ENCODE results near the gene FMN1.
"Not testable (repeated sequence)": the region's sequence is repeated elsewhere in the genome, so short reads cannot be mapped to it uniquely, and the experiment has no call there.

FMN1 gene

DNA sequence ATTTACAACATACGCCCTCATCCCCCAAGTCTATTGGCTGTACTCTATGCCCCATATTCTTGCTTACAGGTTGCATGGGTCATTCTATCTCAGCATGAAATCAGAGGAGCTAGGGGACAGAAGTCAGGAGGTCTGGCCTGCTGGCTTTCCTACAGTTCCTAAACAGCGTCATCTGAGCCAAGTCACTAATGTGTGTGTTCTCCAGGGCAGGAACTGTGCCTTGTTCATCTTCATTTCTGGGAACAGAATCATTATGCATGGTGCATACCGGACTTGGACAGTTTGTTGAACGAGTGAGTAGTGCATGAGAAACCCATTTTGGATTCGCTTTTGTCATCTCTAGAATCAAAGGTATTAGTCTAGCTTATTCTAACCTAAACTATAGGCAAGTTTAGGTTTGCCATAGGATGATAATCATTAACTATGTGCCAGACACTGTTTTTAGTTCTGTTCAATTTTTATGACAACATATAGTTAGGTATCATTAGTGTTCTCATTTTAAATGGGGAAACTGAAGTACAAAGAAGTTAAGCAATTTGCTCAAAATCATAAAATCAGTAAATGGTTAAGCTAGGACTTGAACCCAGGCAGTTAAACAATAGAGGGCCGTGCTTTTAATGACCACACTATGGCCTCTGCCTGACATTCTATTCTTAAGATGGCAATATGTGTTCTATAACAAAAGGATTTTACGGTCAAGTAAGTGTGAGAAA is 105.2 kb downstream of the FMN1 start:
- DNase-seq = no peak

DNA sequence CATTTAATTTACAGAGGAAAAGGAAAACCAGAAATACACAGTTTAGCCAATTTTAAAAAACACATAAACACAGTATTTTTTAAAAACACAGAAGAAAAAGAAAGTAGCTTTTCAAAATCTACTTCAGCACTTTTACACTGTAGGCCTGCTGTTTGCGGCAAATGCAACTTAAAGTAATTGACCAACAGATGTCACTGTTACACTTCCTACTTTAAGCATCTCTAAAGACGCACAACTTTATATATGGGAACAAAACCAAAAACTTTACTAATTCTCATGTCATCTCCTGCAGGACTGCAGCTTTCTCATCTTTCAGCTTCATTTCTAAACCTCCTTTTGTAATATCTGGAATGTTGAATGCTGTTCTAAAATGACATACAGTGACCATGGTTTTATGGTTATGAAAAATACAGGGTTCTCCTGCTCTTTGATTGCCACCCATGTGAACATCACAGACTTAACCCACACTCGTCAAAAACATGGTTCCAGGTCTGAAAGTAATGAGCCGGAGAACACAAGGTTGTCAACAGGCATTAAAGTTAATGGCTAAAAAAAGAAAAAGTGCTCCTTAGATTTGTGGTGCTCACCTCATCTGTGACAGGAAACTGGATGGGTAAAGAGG is 107.9 kb downstream of the FMN1 start:
- DNase-seq = peak; percentile 55

DNA sequence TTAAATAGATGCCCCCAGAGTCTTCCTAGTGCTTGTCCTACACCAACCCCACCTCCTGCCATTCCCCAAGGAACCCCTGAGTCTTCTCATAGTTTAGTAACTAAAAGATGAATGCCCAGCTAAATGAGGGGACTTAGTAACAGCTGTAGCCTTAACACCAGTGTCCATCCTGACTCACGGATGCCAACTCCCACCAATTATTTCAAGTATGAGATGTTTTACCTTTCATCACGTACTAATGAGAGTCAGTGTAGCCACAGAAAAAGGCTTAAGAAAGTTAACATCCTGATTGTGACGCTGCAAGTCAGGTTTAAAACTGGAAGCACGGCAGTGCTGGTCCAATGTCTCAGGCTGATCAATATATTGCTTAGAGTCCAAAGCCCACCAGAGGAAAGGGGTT is 109.9 kb downstream of the FMN1 start:
- no peak for DNase-seq

DNA sequence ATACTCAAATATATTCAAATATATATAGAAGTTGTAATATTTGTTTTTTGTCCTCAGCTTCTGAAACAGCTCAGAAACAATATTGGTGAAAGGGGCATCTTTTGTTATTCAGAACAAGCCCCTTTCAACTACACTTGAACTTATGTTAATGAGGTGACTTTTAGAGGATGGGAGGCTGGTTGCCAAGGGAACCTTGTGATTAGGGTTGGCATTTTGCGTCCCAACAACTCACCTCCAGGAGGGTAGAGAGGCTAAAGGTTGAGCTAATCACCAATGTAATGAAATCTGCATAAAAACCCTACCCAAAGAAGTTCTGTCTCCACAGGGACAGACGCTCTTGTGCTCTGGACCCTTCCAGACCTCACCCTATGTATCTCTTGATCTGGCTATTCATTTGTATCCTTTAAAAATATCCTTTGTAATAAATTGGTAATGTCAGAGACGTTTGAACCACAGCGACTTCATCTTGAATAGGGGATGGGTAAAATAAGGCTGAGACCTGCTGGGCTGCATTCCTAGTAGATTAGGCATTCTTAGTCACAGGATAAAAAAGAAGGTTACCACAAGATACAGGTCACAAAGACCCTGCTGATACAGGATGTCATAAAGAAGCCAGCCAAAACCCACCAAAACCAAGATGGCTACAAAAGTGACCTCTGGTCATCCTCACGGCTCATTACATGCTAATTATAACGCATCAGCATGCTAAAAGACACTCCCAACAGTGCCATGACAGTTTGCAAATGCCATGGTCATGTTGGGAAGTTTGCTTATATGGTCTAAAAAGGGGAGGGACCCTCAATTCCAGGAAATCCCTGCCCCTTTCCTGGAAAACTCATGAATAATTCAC is 111.1 kb downstream of the FMN1 start:
- no peak for DNase-seq

DNA sequence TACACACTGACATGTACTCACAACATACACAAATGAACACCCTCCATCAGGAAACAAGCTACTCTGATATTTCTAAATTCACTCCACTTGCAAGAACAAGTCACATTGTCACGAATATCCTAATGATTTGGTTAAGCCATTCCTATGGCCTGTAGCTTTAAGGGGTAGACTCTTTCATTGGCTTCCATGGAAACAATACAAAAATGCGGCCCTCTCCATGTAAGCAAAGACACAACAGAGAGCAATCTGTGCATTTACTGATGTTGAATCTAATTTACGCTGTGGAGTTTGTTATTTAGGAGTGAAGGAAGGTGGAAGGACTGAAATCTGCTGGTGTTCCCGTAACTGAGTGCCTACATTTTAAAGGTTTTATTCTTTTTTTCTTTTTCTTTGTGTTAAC is 114.5 kb downstream of the FMN1 start:
- no peak for DNase-seq

DNA sequence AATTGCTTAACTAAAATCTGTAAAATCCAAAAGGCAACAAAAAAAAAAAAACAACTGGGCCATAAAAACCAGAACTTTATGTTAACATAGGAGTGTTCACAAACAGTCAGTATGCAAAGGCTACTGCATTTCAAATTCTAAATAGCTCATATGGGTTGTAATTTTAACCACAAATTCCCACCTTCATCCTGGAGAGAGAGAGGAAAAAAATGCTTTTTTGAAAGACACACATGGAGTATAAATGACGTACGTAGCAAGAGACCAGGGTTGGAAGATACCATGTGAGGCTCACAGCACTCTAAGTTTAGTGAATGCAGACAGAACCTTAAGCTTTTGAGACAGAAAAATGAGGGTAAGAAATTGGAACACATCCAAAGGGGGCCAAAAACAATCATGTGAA is 115.9 kb downstream of the FMN1 start:
- no peak for DNase-seq

DNA sequence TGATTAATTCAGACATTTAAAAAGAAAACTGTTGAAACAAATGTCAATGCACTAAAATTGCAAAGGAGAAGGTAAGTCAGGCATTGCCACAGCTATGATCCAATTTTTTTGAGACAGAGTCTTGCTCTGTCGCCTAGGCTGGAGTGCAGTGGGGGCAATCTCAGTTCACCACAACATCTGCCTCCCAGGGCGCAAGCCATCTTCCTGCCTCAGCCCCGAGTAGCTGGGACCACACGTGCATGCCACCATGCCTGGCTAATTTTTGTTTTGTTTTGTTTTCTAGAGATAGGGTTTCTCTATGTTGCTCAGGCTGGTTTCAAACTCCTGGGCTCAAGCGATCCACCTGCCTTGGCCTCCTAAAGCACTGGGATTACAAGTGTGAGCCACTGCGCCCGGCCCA is 117.6 kb downstream of the FMN1 start:
- no peak for DNase-seq

DNA sequence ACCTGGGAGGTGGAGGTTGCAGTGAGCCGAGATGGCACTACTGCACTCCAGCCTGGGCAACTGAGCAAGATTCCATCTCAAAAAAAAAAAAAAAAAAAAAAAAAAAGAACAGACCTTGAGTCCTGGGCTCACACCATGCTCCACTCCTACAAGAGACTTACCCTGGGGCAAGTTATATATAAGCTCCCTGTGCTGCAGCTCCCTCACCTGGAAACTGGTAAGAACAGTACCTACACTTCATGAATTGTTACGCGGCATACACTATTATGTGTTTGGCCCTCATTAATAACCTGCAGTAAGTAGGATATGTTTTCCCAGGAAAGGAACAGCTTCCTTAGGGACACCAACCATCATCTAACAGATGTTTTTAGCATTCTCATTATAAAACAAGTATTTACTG is 119.6 kb downstream of the FMN1 start:
- no peak for DNase-seq

DNA sequence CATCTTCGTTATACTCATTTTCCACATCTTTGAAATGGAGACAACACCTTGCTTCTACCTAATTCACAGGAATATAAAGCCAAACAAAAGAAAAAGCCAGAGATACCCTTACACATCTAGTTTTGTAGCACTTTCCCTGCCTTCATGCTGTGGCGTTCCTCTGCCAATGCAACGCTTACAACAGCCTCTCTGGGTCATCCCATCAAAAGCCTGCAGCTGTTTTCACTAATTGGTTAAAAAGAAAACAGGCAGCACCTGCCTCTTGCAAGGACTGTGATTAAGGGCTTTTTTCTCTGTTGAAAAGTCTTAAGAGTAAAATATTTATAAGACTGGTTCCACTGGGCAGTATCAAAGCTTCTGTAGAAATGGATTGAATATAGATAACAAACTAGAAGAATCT is 120.3 kb downstream of the FMN1 start:
- no peak for DNase-seq

DNA sequence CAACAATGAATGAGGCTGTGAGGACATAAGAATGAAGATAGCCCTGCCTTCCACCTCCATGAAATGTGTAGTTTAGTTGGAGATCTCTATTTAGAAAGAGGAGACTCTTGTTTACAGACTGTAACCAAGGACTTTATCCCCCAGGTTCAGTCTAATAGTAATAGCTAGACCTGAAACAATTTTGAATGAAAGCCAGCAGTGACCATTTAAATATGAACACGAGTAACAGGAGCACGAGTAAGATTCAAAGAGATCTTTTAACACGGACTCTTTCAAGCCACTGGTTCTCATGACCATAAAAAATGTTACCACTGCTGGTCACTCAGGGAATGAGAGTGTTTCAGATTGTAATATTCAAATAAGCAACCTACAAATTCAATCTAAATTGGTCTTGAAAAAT is 123.1 kb downstream of the FMN1 start:
- DNase-seq = no peak

DNA sequence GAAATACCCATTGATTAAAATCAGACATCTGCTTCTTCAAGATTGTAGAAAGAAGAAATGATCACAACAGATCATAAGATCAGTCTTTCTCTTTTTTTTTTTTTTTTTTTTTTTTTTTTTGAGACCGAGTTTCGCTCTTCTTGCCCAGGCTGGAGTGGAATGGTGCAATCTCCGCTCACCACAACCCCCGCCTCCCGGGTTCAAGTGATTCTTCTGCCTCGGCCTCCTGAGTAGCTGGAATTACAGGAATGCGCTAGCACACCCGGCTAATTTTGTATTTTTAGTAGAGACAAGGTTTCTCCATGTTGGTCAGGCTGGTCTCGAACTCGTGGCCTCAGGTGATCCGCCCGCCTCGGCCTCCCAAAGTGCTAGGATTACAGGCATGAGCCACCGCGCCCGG is 124.6 kb downstream of the FMN1 start:
- DNase-seq = not testable (repeated sequence)

DNA sequence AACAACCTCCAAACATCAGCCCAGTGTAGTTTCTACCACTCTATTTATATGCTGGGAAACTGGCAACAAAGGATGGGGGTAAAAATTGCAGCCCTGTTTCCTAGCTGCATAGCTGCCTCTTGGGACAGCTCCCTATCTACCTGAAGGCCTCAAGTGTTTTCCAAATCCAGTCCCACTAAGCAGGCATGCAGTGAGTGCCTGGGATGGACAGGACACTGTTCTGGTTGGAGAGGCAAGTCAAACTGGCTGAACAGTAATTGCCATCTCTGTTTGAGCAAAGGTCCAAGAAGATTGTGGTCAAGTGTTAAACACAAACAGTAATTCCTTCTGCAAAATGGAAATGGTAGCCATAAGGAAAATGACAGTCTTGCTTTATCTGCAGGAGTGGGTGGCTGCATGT is 125.4 kb downstream of the FMN1 start:
- DNase-seq = no peak

DNA sequence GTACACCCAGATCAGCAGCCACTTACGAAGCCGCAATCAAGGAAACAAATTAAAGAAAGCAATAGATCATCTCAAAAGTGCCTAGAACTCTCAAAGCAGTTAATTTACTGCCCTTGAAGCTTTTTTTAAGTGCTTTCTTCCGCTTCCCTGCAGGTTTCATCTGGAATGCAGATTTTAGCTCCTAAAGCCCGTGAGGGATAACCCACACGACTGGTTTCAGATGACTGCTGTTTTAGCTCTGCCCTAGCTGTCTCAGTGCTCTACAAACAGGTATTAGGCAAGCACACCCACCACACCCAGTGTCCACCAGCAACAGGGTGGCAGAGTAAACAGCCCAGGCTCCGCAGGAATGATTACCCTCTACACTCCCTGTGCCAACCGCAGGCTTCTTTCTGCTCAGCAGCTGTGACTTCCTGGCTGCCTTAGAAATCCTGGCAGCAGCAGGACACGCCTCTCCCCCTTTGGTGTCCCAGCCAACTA is 126.0 kb downstream of the FMN1 start:
- peak; percentile 38 for DNase-seq

DNA sequence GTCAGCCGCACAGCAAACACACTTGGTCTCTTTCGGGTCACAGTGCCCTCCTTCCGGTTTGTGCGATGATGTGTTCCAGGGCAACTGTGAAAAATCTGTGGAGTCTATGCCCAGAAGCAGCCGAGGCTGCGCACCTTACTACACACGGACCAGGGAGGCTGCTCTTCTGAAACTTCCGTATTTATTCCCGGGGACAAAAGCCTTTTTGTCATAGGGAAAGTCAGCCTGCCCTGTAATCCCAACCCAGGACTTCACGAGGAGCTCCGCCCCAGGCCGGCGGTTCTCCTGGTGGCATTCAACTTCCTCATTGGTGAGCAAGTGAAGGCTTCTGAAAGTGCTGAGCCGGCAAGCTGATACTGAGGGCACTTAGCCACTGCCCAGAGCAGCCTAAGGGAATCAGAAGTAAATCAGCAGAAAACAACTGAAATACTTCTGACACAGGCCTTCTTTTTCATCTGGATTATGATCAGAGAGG is 126.5 kb downstream of the FMN1 start:
- DNase-seq = peak; percentile 79

DNA sequence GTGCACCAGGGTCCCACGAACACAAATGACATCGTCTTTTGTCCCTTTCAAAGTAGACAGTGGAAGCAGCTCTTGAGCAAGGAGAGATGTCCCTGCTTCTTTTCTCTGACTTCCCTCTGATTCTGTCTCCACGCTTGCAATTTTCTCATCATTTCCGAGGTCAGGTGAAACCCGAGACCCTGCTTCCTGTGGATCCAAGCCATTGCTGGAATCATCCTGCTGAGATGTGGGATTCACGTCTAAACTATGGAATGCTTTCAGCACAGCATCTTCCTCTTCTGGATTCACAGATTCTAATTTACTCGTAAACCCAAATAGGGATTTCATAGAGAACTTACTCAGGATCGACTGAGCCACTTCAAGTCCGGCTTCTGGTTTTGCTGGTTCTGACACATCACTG is 127.1 kb downstream of the FMN1 start:
- DNase-seq = no peak

DNA sequence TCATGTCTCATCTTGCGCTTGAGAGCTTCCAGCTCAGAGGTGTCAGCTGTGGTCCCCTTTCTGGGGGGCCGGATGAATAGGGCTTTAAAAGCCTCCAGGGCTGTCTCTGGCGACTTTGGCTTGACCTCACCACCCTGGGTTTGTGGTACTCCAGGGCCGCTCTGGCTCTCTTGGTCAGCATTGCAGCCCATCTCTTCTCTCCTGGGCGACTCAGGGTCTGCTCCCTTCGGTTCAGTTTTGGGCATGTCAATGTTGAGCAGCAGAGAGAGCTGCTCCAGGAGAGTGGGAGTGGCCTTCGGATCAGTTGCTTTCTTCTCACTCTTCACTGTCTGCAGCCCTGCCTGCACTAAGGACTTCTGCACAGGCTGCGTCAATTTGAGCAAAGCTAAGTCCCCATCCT is 127.9 kb downstream of the FMN1 start:
- no peak for DNase-seq

DNA sequence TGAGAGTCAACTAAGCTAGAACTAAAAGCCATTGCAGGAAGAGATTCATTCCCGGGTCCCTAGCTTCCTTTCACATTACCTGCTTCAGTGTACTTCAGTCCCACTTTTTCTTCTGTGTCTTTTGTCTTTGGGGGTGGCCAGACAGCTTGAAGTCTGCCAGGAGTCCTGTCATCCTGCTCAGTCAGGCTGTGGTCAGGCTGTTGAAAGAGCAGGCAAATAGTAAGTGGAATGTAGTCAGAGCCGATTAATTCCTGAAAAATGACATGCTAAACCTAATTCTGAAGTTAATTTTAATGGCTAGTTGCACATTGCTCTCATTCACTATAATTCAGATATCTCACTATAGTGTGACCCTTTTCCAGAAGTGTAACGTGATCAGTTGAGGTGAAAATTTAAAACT is 129.6 kb downstream of the FMN1 start:
- DNase-seq = no peak

DNA sequence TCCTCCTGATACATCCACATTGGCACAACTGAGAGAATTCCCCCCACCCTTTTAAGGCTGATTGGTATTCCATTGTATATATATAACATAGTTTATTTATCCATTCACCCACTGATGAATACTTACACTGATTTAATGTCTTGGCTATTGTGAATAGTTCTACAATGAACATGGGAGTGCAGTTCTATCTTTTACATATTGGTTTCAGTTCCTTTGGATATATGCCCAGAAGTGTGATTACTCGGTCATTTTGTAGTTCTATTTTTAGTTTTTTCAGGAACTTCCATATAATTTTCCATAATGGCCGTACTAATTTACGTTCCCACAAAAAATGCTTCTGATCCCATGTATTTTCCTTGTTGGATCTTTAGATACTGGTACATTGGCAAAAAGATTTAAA is 135.3 kb downstream of the FMN1 start:
- DNase-seq = no peak

DNA sequence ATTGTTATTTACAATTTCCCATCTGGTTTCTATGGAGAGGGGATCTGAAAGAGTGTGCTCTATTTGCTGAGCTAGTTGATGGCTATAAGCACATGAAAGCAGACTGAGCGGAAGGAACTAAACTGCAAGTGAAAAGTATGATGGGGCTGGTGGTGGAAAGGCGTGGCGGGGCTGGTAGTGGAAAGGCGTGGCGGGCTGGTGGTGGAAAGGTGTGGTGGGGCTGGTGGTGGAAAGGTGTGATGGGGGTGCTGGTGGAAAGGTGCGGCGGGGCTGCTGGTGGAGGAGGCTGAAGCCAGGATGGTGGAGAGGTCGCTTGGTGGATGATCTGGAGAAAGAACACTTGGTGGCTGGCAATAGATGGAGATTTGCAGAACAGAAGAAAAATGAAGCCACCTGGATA is 136.7 kb downstream of the FMN1 start:
- no peak for DNase-seq

DNA sequence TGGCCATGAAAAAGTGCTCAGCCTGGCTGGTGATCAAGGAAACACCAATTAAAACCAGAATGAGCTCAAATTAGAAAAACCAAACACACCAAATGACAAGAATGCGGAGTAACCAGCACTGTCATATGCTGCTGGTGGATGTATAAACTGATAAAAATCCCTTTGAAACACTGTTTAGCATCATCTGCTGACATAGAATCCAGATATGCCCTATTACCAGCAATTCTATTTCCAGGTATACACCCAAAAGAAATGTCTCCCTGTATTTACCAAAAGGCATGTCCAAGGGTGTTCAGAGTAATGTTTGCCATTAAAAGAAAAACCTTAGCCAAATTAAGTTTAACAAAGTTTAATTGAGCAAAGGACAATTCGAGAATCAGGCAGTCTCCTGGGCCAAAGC is 138.6 kb downstream of the FMN1 start:
- DNase-seq = no peak

DNA sequence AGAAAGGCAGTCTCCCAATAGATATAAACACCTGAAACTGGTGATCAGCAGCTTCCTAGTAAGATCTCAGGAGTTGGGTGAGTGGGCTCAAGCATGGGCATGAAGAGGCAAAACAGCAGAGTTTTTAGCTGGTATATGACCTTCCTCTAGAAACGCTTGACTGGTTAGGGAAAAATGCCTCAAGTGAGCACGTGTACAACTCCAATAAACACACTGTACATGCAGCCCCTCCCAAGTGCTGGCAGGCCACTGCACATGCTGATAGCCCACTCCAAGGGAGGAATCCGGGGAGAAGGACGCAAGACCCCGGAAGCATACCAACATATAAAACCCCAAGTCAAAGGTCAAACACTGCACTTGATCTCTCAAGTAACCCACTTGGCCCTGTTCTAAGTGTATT is 143.0 kb downstream of the FMN1 start:
- no peak for DNase-seq

DNA sequence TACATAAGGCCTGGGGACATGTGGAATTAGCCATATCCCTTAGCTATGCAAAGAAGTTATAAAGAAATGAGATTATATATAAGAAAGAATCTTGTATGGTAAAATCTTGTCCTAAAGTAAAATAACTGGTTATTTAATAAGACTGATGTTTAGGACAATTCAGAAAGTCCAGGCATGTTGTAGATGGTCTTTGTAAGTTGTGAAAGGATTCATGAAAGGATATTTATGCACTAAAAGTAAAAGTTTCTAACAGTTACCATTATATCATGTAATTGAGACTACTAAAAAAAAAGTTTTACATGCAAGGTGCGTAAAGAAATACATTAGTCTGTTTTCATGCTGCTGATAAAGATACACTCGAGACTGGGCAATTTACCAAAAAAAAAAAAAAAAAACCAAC is 146.3 kb downstream of the FMN1 start:
- peak; percentile 14 for DNase-seq

DNA sequence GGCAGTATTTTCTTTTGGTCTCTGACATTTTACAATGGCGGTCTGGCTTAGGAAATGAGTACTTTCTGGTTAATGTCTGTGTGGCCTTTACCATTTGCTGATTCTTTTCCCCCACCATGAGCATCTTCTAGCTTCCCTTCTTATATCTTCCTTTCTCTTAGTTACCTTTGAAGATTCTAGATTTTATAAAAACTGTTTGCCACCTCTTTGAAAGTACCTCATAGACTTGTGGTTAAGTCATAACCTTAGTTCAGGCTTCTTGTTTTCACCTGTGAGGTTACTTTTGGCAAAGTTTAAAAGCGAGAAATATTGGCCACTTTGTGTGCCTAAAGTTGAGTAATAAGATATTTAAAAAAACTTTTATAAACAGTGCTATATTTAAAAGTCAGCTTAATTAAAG is 147.4 kb downstream of the FMN1 start:
- DNase-seq = no peak

DNA sequence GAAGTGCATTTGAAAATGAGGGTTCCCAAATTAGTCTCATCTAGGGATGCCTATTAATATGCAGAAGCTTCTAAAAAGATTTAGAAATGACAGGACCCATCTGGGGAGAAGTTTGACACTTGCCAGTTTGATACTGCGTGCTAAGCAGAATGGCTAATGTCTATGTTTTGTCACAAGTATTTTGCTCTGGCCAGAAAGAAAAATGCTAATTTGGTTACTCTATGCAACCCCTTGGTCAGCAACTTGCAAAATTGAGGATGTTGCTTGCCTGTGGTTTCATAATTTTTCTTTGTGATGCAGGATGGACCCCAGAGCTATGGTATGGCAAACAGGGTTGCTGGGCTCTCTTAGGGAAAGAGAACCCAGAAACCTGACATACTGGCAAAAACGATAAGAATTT is 148.2 kb downstream of the FMN1 start:
- no peak for DNase-seq

Data from MV-4-11 (cell line).